WTC11 (cell line): ENCODE measurements around the gene SPRED1. TPM values are rescaled to one million over a fixed set of nuclear protein-coding genes. Genes with fewer than 3 reads are reported as not detected.

Source experiments
- ATAC-seq: fragments of 200-7000 bp; cut with Tn5 transposase; 2 replicates; pipeline ENCODE4 v1.10.0; 2021; ENCODE audit warnings: mild to moderate bottlenecking, moderate library complexity
- CTCF ChIA-PET: fragments of 300-600 bp; sonication (Branson Sonifier 250); formaldehyde crosslinking; loops from one replicate; lab custom pipeline; 2021; ENCODE audit warnings: antibody characterized with exemption; lab: Charles Lee
- POLR2A ChIA-PET: fragments of 350-600 bp; sonication (Branson Sonifier 250); formaldehyde crosslinking; loops from one replicate; lab custom pipeline; 2021; ENCODE audit warnings: antibody characterized with exemption; lab: Charles Lee
- DNase-seq: peaks from one replicate; pipeline ENCODE4 v3.0.0; 2021; ENCODE audit warnings: low spot score
- H3K27ac Mint-ChIP-seq: 2 replicates; pipeline ENCODE4 v1.8.0; 2021; ENCODE audit warnings: mixed read lengths
- H3K27me3 Mint-ChIP-seq: 2 replicates; pipeline ENCODE4 v1.8.0; 2021; ENCODE audit warnings: low read depth, mild to moderate bottlenecking, moderate library complexity, mixed read lengths
- H3K36me3 Mint-ChIP-seq: 2 replicates; pipeline ENCODE4 v1.8.0; 2021; ENCODE audit warnings: mixed read lengths
- H3K4me1 Mint-ChIP-seq: 2 replicates; pipeline ENCODE4 v1.8.0; 2022; ENCODE audit warnings: mixed read lengths
- H3K4me3 Mint-ChIP-seq: 2 replicates; pipeline ENCODE4 v1.8.0; 2021; ENCODE audit warnings: mild to moderate bottlenecking, moderate library complexity, mixed read lengths
- H3K9me3 Mint-ChIP-seq: 2 replicates; pipeline ENCODE4 v1.8.0; 2021; ENCODE audit warnings: mixed read lengths
- AFF4 ChIP-seq: sonication (generic); formaldehyde crosslinking; IDR thresholded peaks from 2 replicates; pipeline ENCODE4 v1.8.1; 2023; ENCODE audit warnings: mild to moderate bottlenecking, missing genetic modification reagents, borderline replicate concordance
- ATF6 ChIP-seq: sonication (generic); formaldehyde crosslinking; IDR thresholded peaks from 2 replicates; pipeline ENCODE4 v1.8.1; 2023; ENCODE audit warnings: mild to moderate bottlenecking, missing genetic modification reagents
- JAZF1 ChIP-seq: fragments of 250-450 bp; sonication (Bioruptor Pico); IDR thresholded peaks from 2 replicates; pipeline ENCODE4 v1.9.0; 2021; ENCODE audit warnings: moderate library complexity, mild to moderate bottlenecking, inconsistent platforms
- MYBL2 ChIP-seq: sonication (generic); formaldehyde crosslinking; IDR thresholded peaks from 2 replicates; pipeline ENCODE4 v1.8.1; 2023; ENCODE audit warnings: mild to moderate bottlenecking, moderate library complexity, missing genetic modification reagents
- NFATC4 ChIP-seq: fragments of 250-450 bp; sonication (Bioruptor Pico); IDR thresholded peaks from 2 replicates; pipeline ENCODE4 v1.9.0; 2021; ENCODE audit warnings: mild to moderate bottlenecking
- PRRX2 ChIP-seq: fragments of 250-450 bp; sonication (Bioruptor Pico); IDR thresholded peaks from 2 replicates; pipeline ENCODE4 v1.8.0; 2021; ENCODE audit warnings: mild to moderate bottlenecking
- SMAD3 ChIP-seq: sonication (generic); formaldehyde crosslinking; IDR thresholded peaks from 2 replicates; pipeline ENCODE4 v1.8.0; 2022; ENCODE audit warnings: missing genetic modification reagents, mild to moderate bottlenecking, borderline replicate concordance
- SOX15 ChIP-seq: fragments of 250-450 bp; sonication (Bioruptor Pico); IDR thresholded peaks from 2 replicates; pipeline ENCODE4 v1.9.0; 2021; ENCODE audit warnings: mild to moderate bottlenecking
- SP1 ChIP-seq: sonication (generic); formaldehyde crosslinking; conservative IDR thresholded peaks from 2 replicates; pipeline ENCODE4 v1.8.1; 2022; ENCODE audit warnings: missing genetic modification reagents
- ZNF317 ChIP-seq: sonication (generic); formaldehyde crosslinking; IDR thresholded peaks from 2 replicates; pipeline ENCODE4 v1.8.1; 2023; ENCODE audit warnings: low read depth, mild to moderate bottlenecking, moderate library complexity, missing genetic modification reagents, borderline replicate concordance
- ZNF425 ChIP-seq: fragments of 250-450 bp; sonication (Bioruptor Pico); conservative IDR thresholded peaks from 2 replicates; pipeline ENCODE4 v1.9.0; 2021; ENCODE audit warnings: mild to moderate bottlenecking
- total RNA-seq: library from RNA; stranded (reverse); gene quantifications from 3 replicates; pipeline ENCODE4 v1.2.3, GENCODE V29; 2021
- TF ChIP-seq, protein P1 (sequence below): sonication (generic); formaldehyde crosslinking; IDR thresholded peaks from 2 replicates; pipeline ENCODE4 v1.8.1; 2022; ENCODE audit warnings: low read depth, mild to moderate bottlenecking, moderate library complexity, missing genetic modification reagents, borderline replicate concordance
- TF ChIP-seq, protein P2 (sequence below): fragments of 250-450 bp; sonication (Bioruptor Pico); IDR thresholded peaks from 2 replicates; pipeline ENCODE4 v2.1.2; 2022; ENCODE audit warnings: mild to moderate bottlenecking, moderate library complexity
- TF ChIP-seq, protein P3 (sequence below): sonication (generic); formaldehyde crosslinking; IDR thresholded peaks from 2 replicates; pipeline ENCODE4 v1.8.0; 2022; ENCODE audit warnings: mild to moderate bottlenecking, missing genetic modification reagents

Gene SPRED1
- total RNA-seq, 1 experiment from 2014 or later: 35.9 TPM

- TF ChIP-seq, protein P1, sequence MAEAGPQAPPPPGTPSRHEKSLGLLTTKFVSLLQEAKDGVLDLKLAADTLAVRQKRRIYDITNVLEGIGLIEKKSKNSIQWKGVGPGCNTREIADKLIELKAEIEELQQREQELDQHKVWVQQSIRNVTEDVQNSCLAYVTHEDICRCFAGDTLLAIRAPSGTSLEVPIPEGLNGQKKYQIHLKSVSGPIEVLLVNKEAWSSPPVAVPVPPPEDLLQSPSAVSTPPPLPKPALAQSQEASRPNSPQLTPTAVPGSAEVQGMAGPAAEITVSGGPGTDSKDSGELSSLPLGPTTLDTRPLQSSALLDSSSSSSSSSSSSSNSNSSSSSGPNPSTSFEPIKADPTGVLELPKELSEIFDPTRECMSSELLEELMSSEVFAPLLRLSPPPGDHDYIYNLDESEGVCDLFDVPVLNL (CRISPR knock-in tag): no peak
- TF ChIP-seq NFATC4 (CRISPR knock-in tag) (no peak), JAZF1 (CRISPR knock-in tag) (no peak), ZNF425 (CRISPR knock-in tag) (no peak)
- TF ChIP-seq, protein P2, sequence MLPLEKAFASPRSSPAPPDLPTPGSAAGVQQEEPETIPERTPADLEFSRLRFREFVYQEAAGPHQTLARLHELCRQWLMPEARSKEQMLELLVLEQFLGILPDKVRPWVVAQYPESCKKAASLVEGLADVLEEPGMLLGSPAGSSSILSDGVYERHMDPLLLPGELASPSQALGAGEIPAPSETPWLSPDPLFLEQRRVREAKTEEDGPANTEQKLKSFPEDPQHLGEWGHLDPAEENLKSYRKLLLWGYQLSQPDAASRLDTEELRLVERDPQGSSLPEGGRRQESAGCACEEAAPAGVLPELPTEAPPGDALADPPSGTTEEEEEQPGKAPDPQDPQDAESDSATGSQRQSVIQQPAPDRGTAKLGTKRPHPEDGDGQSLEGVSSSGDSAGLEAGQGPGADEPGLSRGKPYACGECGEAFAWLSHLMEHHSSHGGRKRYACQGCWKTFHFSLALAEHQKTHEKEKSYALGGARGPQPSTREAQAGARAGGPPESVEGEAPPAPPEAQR (CRISPR knock-in tag): no peak
Measured at GRCh38 chr15:38373016-38373415, 120.4 kb downstream of the SPRED1 start (continued).

- Mint-ChIP-seq H3K9me3 (peaks cover 4% of the 10 kb centered on the region; the same call in 1 of the 2 replicates), H3K36me3 (no peaks in the 10 kb centered on the region), H3K4me3 (no peak overlapping the region), H3K27me3 (no peaks in the 10 kb centered on the region), H3K4me1 (peaks cover 22% of the 10 kb centered on the region), H3K27ac (no peak overlapping the region)
- CTCF ChIA-PET: no interaction called here
- no peak for DNase-seq
- TF ChIP-seq AFF4 (CRISPR knock-in tag): no peak
- no peak for TF ChIP-seq SOX15 (CRISPR knock-in tag)
- no peak for TF ChIP-seq ZNF425 (CRISPR knock-in tag)
- TF ChIP-seq ATF6 (CRISPR knock-in tag): no peak
- TF ChIP-seq SP1: no peak
- TF ChIP-seq MYBL2 (CRISPR knock-in tag): no peak
- no peak for TF ChIP-seq SMAD3 (CRISPR knock-in tag)
- TF ChIP-seq ZNF317: no peak
- TF ChIP-seq, protein P2 (CRISPR knock-in tag): no peak
- no peak for TF ChIP-seq PRRX2 (CRISPR knock-in tag)
- TF ChIP-seq, protein P3, sequence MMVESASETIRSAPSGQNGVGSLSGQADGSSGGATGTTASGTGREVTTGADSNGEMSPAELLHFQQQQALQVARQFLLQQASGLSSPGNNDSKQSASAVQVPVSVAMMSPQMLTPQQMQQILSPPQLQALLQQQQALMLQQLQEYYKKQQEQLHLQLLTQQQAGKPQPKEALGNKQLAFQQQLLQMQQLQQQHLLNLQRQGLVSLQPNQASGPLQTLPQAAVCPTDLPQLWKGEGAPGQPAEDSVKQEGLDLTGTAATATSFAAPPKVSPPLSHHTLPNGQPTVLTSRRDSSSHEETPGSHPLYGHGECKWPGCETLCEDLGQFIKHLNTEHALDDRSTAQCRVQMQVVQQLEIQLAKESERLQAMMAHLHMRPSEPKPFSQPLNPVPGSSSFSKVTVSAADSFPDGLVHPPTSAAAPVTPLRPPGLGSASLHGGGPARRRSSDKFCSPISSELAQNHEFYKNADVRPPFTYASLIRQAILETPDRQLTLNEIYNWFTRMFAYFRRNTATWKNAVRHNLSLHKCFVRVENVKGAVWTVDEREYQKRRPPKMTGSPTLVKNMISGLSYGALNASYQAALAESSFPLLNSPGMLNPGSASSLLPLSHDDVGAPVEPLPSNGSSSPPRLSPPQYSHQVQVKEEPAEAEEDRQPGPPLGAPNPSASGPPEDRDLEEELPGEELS: no peak
- ATAC-seq: no peak
- POLR2A ChIA-PET: no interaction called here
Measured at GRCh38 chr15:38374029-38374428, 121.4 kb downstream of the SPRED1 start.
